HEK293 (cell line): ENCODE results near the gene SHOC2.
A peak's percentile ranks its signal among the peaks of the same experiment; 100 is the strongest.

Source experiments
- CTCF ChIA-PET: fragments of 350-600 bp; formaldehyde crosslinking; extraction: SDS; loops from one replicate; lab custom pipeline; 2021; ENCODE audit warnings: antibody characterized with exemption; lab: Yijun Ruan, JAX
- POLR2A ChIA-PET: fragments of 300-600 bp; formaldehyde crosslinking; extraction: SDS; loops from one replicate; lab custom pipeline; 2020; ENCODE audit warnings: antibody characterized with exemption, inconsistent platforms; lab: Yijun Ruan, JAX
- H3K27ac ChIP-seq: fragments of 200-500 bp; sonication (Bioruptor generic); 2 replicates; pipeline ENCODE4 v1.5.1; 2014; ENCODE audit warnings: low read depth, low read length, control low read depth, inconsistent platforms; ENCODE audit errors: extremely low read depth
- H3K36me3 ChIP-seq, 2 experiments: fragments of 200-500 bp in 1 of 2; sonication (Bioruptor generic) in 1 of 2; 1 replicate in 1 of 2; 2 replicates in 1 of 2; pipeline ENCODE4 v1.5.1; 2014 to 2017; ENCODE audit warnings: inconsistent platforms in 2 of 2, low read length in 2 of 2; ENCODE audit not compliant: control insufficient read depth in 2 of 2, insufficient read depth in 1 of 2
- H3K4me1 ChIP-seq: fragments of 200-500 bp; sonication (Bioruptor generic); 2 replicates; pipeline ENCODE4 v1.5.1; 2014; ENCODE audit warnings: mild to moderate bottlenecking, low read length, inconsistent platforms; ENCODE audit not compliant: control insufficient read depth, insufficient read depth
- H3K4me3 ChIP-seq: 2 replicates; pipeline ENCODE4 v1.5.1; 2011; ENCODE audit warnings: low read depth, mild to moderate bottlenecking, control low read depth, low read length, moderate library complexity
- H3K9me3 ChIP-seq: fragments of 200-500 bp; sonication (Bioruptor generic); 2 replicates; pipeline ENCODE4 v1.5.1; 2014; ENCODE audit warnings: low read depth, low read length, inconsistent platforms; ENCODE audit not compliant: control insufficient read depth, insufficient read depth
- ELK4 ChIP-seq: IDR thresholded peaks from 2 replicates; pipeline ENCODE4 v1.6.1; 2011; ENCODE audit warnings: mild to moderate bottlenecking, low read depth, low read length, borderline replicate concordance
- SCRT2 ChIP-seq: fragments of 450-650 bp; formaldehyde crosslinking; IDR thresholded peaks from 2 replicates; pipeline ENCODE4 v1.5.1; 2016; ENCODE audit warnings: missing biosample characterization, missing genetic modification characterization
- ZBTB11 ChIP-seq: fragments of 450-650 bp; formaldehyde crosslinking; conservative IDR thresholded peaks from 2 replicates; pipeline ENCODE4 v1.5.1; 2016; ENCODE audit warnings: low read depth, missing biosample characterization, missing genetic modification characterization
- ZFP41 ChIP-seq: fragments of 450-650 bp; formaldehyde crosslinking; IDR thresholded peaks from 2 replicates; pipeline ENCODE4 v1.5.1; 2016; ENCODE audit warnings: missing biosample characterization, missing genetic modification characterization, borderline replicate concordance
- ZNF132 ChIP-seq: fragments of 450-650 bp; formaldehyde crosslinking; IDR thresholded peaks from 2 replicates; pipeline ENCODE4 v1.5.1; 2017; ENCODE audit warnings: missing biosample characterization, missing genetic modification characterization, borderline replicate concordance
- ZNF157 ChIP-seq: fragments of 450-650 bp; formaldehyde crosslinking; IDR thresholded peaks from 2 replicates; pipeline ENCODE4 v1.5.1; 2016; ENCODE audit warnings: missing biosample characterization, missing genetic modification characterization
- ZNF202 ChIP-seq: fragments of 450-650 bp; formaldehyde crosslinking; IDR thresholded peaks from 2 replicates; pipeline ENCODE4 v1.5.1; 2016; ENCODE audit warnings: missing biosample characterization, missing genetic modification characterization, borderline replicate concordance
- ZNF274 ChIP-seq, 2 experiments: fragments of 200-500 bp in 1 of 2; fragments of 450-650 bp in 1 of 2; sonication (Bioruptor generic) in 1 of 2; formaldehyde crosslinking in 1 of 2; IDR thresholded peaks; 2 replicates each; pipeline versions ENCODE4 v1.5.1 to v1.6.1; 2014 to 2016; ENCODE audit warnings: borderline replicate concordance in 1 of 2, inconsistent platforms in 1 of 2, low read length in 1 of 2, missing biosample characterization in 1 of 2, missing genetic modification characterization in 1 of 2
- ZNF585B ChIP-seq: fragments of 450-650 bp; formaldehyde crosslinking; IDR thresholded peaks from 2 replicates; pipeline ENCODE4 v1.5.1; 2016; ENCODE audit warnings: missing biosample characterization, missing genetic modification characterization
- ZNF768 ChIP-seq: fragments of 450-650 bp; formaldehyde crosslinking; IDR thresholded peaks from 2 replicates; pipeline ENCODE4 v1.5.1; 2018; ENCODE audit warnings: missing biosample characterization, mild to moderate bottlenecking, missing genetic modification characterization
- ZXDB ChIP-seq: fragments of 450-650 bp; formaldehyde crosslinking; IDR thresholded peaks from 2 replicates; pipeline ENCODE4 v1.5.1; 2016; ENCODE audit warnings: missing biosample characterization, missing genetic modification characterization
- TF ChIP-seq, protein P1 (sequence below): fragments of 450-650 bp; formaldehyde crosslinking; IDR thresholded peaks from 2 replicates; pipeline ENCODE4 v1.5.1; 2017; ENCODE audit warnings: missing biosample characterization, missing genetic modification characterization
- TF ChIP-seq, protein P2 (sequence below): fragments of 450-650 bp; formaldehyde crosslinking; IDR thresholded peaks from 2 replicates; pipeline ENCODE4 v1.5.1; 2016; ENCODE audit warnings: missing biosample characterization, missing genetic modification characterization, borderline replicate concordance

Gene SHOC2

DNA sequence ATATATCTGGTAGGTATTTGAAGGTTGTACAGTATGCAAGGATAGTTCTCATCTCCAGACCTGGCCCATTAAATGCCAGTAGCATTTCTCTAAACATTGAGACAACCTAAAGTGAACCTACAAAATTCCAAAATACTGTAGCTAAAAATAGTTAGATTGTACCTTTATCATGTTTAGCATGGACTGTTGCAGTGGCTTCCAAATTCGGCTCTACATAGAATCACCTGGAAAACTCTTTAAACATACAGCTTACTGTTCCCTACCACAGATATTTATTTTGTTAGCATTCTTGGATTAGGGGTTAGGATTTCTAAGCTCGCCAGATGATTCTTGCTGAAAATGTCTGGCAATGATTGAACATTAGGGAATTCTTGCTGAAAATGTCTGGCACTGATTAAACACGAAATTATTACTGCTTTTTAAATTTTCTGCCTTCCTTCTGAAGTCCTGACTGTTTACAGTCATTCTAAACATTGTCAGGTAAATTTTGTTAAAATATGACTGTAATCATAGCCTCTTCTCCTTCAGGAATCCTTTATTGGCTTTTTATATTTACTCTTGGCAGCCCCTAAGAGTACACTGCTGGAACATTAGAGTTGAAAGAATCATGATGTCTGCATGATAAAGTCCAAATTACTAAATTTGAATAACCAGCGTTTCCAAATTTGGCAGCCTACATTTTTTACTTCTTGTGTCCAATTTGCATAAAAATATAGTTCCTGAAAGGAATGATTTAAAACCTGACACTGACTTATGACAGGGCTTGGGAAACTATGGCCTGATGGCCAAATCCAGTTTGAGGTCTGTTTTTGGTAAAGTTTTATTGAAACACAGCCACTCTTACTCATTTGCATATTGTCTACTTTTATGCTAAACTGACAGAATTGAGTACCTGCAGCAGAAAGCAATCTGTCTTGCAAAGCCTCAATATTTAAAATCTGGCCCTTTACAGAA lies 40.3 kb downstream of the SHOC2 start:
- TF ChIP-seq SCRT2 (tag by site-specific recombination) (no peak), ZXDB (no peak), ZBTB11 (no peak), ZNF202 (no peak), ZNF585B (no peak)
- TF ChIP-seq, protein P1, sequence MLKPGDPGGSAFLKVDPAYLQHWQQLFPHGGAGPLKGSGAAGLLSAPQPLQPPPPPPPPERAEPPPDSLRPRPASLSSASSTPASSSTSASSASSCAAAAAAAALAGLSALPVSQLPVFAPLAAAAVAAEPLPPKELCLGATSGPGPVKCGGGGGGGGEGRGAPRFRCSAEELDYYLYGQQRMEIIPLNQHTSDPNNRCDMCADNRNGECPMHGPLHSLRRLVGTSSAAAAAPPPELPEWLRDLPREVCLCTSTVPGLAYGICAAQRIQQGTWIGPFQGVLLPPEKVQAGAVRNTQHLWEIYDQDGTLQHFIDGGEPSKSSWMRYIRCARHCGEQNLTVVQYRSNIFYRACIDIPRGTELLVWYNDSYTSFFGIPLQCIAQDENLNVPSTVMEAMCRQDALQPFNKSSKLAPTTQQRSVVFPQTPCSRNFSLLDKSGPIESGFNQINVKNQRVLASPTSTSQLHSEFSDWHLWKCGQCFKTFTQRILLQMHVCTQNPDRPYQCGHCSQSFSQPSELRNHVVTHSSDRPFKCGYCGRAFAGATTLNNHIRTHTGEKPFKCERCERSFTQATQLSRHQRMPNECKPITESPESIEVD (tag by site-specific recombination), result peak; percentile 33; the same call in 1 of the 2 replicates
- CTCF ChIA-PET, result no interaction called here
- no peaks in the 10 kb centered on the region for H3K9me3 ChIP-seq
- H3K27ac ChIP-seq, result no peak overlapping the region
- H3K4me1 ChIP-seq, result no peaks in the 10 kb centered on the region; the same call in 1 of the 2 replicates
- no peaks in the 10 kb centered on the region for H3K36me3 ChIP-seq
- H3K4me3 ChIP-seq, result no peak overlapping the region
- POLR2A ChIA-PET, result no interaction called here

DNA sequence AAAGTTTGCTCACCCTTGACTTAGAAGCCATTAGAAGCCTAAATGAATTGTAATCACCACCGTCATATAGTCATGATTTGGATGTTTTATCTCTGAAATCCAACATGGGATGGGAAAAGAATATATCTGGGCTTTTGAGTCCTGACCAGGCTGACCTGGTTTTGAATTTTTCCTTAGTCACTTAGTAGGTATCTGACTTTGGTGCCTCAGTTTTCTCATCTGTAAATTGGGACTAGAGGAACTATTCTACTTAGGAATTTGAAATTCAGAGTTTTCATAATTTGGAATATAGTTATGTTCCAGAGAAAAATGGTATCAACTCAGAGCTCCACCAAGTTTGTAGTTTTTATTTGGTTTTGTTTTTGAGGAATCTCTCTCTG lies 40.9 kb downstream of the SHOC2 start:
- TF ChIP-seq ZNF274 (IDR thresholded peaks at IDR 0.05; ENCODE audit: low read length) (no peak), ZNF274 (tag by site-specific recombination; IDR thresholded peaks at IDR 0.05; ENCODE audit: borderline replicate concordance) (no peak), ZNF132 (tag by site-specific recombination) (no peak)
- TF ChIP-seq, all 188 proteins: peak for 0
- no peaks in the 10 kb centered on the region; the same call in 1 of the 2 replicates for H3K4me1 ChIP-seq
- POLR2A ChIA-PET, result no interaction called here
- H3K27ac ChIP-seq, result no peak overlapping the region
- H3K36me3 ChIP-seq, result no peaks in the 10 kb centered on the region
- CTCF ChIA-PET, result no interaction called here
- H3K9me3 ChIP-seq, result no peaks in the 10 kb centered on the region
- no peak overlapping the region for H3K4me3 ChIP-seq

DNA sequence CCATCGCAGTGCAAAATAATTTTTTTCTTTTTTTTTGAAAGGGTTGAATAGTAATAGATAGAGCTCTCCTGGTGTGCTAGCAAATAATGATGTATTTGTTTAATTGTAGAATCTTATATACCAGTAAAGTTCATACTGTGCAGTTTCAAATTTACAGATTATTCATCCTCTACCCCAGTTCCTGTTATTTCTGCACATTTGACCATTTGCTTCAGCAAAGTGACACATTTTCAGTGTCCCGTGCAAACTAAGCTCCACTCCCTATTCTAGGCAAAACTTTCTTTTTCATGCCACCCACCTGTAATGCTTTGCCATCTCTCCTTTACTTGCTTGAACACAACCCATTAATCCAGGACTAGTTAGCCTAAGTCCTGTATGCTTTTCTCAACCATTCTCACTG lies 43.0 kb downstream of the SHOC2 start:
- H3K36me3 ChIP-seq, result no peaks in the 10 kb centered on the region
- POLR2A ChIA-PET, result no interaction called here
- no peaks in the 10 kb centered on the region for H3K9me3 ChIP-seq
- H3K4me1 ChIP-seq, result peaks cover 5% of the 10 kb centered on the region; the same call in 1 of the 2 replicates
- H3K27ac ChIP-seq, result no peak overlapping the region
- CTCF ChIA-PET, result no interaction called here
- no peak overlapping the region for H3K4me3 ChIP-seq
- TF ChIP-seq ZNF768 (tag by site-specific recombination) (no peak), ELK4 (no peak), ZFP41 (tag by site-specific recombination) (no peak), ZNF157 (no peak)
- TF ChIP-seq, protein P2, sequence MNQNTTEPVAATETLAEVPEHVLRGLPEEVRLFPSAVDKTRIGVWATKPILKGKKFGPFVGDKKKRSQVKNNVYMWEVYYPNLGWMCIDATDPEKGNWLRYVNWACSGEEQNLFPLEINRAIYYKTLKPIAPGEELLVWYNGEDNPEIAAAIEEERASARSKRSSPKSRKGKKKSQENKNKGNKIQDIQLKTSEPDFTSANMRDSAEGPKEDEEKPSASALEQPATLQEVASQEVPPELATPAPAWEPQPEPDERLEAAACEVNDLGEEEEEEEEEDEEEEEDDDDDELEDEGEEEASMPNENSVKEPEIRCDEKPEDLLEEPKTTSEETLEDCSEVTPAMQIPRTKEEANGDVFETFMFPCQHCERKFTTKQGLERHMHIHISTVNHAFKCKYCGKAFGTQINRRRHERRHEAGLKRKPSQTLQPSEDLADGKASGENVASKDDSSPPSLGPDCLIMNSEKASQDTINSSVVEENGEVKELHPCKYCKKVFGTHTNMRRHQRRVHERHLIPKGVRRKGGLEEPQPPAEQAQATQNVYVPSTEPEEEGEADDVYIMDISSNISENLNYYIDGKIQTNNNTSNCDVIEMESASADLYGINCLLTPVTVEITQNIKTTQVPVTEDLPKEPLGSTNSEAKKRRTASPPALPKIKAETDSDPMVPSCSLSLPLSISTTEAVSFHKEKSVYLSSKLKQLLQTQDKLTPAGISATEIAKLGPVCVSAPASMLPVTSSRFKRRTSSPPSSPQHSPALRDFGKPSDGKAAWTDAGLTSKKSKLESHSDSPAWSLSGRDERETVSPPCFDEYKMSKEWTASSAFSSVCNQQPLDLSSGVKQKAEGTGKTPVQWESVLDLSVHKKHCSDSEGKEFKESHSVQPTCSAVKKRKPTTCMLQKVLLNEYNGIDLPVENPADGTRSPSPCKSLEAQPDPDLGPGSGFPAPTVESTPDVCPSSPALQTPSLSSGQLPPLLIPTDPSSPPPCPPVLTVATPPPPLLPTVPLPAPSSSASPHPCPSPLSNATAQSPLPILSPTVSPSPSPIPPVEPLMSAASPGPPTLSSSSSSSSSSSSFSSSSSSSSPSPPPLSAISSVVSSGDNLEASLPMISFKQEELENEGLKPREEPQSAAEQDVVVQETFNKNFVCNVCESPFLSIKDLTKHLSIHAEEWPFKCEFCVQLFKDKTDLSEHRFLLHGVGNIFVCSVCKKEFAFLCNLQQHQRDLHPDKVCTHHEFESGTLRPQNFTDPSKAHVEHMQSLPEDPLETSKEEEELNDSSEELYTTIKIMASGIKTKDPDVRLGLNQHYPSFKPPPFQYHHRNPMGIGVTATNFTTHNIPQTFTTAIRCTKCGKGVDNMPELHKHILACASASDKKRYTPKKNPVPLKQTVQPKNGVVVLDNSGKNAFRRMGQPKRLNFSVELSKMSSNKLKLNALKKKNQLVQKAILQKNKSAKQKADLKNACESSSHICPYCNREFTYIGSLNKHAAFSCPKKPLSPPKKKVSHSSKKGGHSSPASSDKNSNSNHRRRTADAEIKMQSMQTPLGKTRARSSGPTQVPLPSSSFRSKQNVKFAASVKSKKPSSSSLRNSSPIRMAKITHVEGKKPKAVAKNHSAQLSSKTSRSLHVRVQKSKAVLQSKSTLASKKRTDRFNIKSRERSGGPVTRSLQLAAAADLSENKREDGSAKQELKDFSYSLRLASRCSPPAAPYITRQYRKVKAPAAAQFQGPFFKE (tag by site-specific recombination), result no peak
